HL-60 (cell line): ENCODE data around the gene ZMYND8.

ENCODE experiments used
- DNase-seq, 2 experiments: peaks; one replicate each; pipeline ENCODE4 v3.0.0-alpha.2; 2010 to 2020; ENCODE audit warnings: low read depth in 1 of 2, low spot score in 1 of 2
- H3K27ac ChIP-seq: fragments of 250-450 bp; sonication (Bioruptor Pico); replicated peaks from 2 replicates; pipeline ENCODE4 v1.5.1; 2020; ENCODE audit warnings: mild to moderate bottlenecking, moderate library complexity
- H3K27me3 ChIP-seq: fragments of 250-450 bp; sonication (Bioruptor Pico); 2 replicates; pipeline ENCODE4 v1.5.1; 2021; ENCODE audit warnings: mild to moderate bottlenecking, moderate library complexity; ENCODE audit not compliant: insufficient read depth, poor library complexity, severe bottlenecking
- H3K4me3 ChIP-seq: replicated peaks from 2 replicates; pipeline ENCODE4 v1.5.1; 2011; ENCODE audit warnings: mild to moderate bottlenecking, control low read depth, low read length; ENCODE audit not compliant: insufficient read depth
- CTCF ChIP-seq: IDR thresholded peaks from one replicate; pipeline ENCODE4 v1.5.1; 2011; ENCODE audit warnings: low read length, control low read depth, inconsistent platforms; ENCODE audit not compliant: insufficient read depth
- GABPA ChIP-seq: IDR thresholded peaks from 2 replicates; pipeline ENCODE4 v1.6.1; 2012; ENCODE audit warnings: low read depth
- POLR2AphosphoS5 ChIP-seq: IDR thresholded peaks from 2 replicates; pipeline ENCODE4 v1.6.1; 2012; ENCODE audit warnings: low read depth
- REST ChIP-seq: IDR thresholded peaks from 2 replicates; pipeline ENCODE4 v1.6.1; 2012; ENCODE audit warnings: low read depth; ENCODE audit not compliant: insufficient replicate concordance
- SPI1 ChIP-seq: IDR thresholded peaks from 2 replicates; pipeline ENCODE4 v1.6.1; 2012; ENCODE audit warnings: low read depth, mild to moderate bottlenecking, borderline replicate concordance

The ZMYND8 gene

DNA sequence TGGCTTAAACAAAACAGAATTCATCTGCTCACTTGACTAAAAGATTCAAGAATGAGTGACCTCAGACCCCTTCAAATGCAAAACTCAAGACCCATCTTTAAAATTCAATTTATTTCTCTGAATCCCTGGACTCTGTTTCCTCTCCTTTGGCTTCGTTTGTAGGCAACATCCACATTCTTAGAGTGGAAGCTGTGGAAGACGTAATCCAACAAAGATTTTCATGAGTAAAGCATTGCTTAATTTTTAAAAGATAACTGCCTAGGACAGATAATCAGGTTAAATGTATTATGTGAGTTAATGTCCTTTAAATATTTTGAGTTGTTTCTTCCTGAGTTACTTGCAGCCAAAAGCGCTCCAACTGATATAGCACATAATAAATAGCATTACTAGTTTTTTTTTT, 164.5 kb downstream of the ZMYND8 start:
- Histone ChIP-seq H3K27me3 (peaks cover 2% of the 10 kb centered on the region), H3K27ac (no peak overlapping the region), H3K4me3 (no peak overlapping the region)
- no peak for DNase-seq
- TF ChIP-seq POLR2AphosphoS5 (no peak), SPI1 (no peak), GABPA (no peak), CTCF (no peak), REST (no peak)

DNA sequence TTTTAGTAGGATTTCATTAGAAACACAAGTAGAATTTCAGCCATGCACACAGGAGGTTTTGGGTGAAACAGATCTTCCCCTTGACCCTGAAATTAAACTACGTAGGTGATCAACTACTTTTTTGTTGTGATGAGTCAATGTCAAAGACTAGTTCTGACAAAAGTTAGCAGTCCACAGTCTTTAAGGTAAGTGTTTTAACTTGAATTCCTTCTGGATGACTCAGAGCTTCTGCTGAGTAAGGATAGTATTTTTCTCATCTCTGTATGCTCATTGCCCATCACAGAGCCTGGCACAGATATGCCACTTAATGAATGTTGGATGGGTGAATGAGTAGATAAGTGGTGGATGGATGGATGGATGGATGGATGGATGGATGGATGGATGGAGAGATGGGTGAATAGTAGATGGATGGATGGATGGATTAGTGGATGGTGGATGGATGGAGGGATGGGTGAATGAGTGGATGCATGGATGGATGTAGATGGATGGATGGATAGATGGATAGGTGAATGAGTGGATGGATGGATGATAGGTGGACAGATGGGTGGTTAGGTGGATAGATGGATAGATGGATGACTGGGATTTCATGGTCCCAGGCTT, 165.3 kb downstream of the ZMYND8 start:
- TF ChIP-seq SPI1 (no peak), GABPA (no peak), POLR2AphosphoS5 (no peak), CTCF (no peak), REST (no peak)
- DNase-seq = no peak
- no peak overlapping the region for H3K27ac ChIP-seq
- peaks cover 2% of the 10 kb centered on the region for H3K27me3 ChIP-seq
- no peak overlapping the region for H3K4me3 ChIP-seq

- DNase-seq = no peak
- H3K27me3 ChIP-seq = peaks cover 2% of the 10 kb centered on the region
- no peak overlapping the region for H3K4me3 ChIP-seq
- TF ChIP-seq CTCF (no peak), REST (no peak), POLR2AphosphoS5 (no peak), GABPA (no peak), SPI1 (no peak)
- H3K27ac ChIP-seq = no peak overlapping the region
These were observed 167.4 kb downstream of the ZMYND8 start for GRCh38 chr20:47189060-47189459.
